VCaP (cell line): ENCODE results near the gene NAALADL2.
A peak's percentile ranks its signal among the peaks of the same experiment; 100 is the strongest.

Source experiments
- H3K27ac ChIP-seq: fragments of 450-650 bp; 2 replicates; pipeline ENCODE4 v1.5.1; 2017
- TF ChIP-seq, protein P1 (sequence below): fragments of 450-650 bp; conservative IDR thresholded peaks from 2 replicates; pipeline ENCODE4 v1.5.1; 2017; ENCODE audit warnings: mild to moderate bottlenecking, moderate library complexity

Gene NAALADL2

GRCh38 chr3:174826069-174826468 is 33.1 kb upstream of the NAALADL2 start:
- H3K27ac ChIP-seq: no peak overlapping the region
- TF ChIP-seq, protein P1, sequence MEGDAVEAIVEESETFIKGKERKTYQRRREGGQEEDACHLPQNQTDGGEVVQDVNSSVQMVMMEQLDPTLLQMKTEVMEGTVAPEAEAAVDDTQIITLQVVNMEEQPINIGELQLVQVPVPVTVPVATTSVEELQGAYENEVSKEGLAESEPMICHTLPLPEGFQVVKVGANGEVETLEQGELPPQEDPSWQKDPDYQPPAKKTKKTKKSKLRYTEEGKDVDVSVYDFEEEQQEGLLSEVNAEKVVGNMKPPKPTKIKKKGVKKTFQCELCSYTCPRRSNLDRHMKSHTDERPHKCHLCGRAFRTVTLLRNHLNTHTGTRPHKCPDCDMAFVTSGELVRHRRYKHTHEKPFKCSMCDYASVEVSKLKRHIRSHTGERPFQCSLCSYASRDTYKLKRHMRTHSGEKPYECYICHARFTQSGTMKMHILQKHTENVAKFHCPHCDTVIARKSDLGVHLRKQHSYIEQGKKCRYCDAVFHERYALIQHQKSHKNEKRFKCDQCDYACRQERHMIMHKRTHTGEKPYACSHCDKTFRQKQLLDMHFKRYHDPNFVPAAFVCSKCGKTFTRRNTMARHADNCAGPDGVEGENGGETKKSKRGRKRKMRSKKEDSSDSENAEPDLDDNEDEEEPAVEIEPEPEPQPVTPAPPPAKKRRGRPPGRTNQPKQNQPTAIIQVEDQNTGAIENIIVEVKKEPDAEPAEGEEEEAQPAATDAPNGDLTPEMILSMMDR: no peak

DNA sequence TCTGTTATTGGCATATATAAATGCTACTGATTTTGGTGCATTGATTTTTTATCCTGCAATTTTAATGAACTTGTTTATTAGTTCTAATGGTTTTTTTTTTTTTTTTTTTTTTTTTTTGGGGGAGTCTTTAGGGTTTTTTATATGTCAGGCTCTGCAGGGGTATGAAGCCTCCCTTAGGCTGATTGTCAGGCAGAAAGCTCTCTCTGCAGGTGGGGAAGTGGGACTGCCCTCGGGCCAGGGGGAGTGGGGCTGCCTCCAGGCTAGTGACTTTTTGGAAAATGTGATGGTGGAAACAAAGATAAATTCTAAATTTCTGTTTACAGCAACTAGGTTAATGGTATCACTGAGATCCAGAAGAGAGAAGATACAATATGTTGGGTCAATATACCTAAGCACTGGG is 14.4 kb upstream of the NAALADL2 start:
- TF ChIP-seq, protein P1: no peak
- H3K27ac ChIP-seq: no peak overlapping the region

DNA sequence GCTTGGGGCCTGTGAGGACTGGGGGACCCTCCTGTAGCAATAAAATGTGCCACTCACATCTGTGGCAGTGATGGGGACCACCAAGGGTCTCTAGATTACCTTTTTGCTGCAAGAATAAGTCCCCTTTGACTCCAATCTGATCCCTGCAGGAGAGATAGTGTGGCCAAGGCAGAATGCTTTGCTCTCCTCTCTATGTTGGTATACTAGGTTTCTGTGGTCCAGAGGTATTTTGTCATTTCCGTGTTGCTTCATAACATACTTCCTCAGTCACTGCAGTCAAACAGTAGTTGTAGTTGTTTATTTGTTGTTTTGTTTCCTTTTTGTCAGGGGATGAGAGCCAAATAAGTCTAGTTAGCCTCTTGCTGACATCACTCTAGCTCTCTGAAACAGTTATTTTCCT is 13.1 kb upstream of the NAALADL2 start:
- no peak overlapping the region for H3K27ac ChIP-seq
- TF ChIP-seq, protein P1: no peak

DNA sequence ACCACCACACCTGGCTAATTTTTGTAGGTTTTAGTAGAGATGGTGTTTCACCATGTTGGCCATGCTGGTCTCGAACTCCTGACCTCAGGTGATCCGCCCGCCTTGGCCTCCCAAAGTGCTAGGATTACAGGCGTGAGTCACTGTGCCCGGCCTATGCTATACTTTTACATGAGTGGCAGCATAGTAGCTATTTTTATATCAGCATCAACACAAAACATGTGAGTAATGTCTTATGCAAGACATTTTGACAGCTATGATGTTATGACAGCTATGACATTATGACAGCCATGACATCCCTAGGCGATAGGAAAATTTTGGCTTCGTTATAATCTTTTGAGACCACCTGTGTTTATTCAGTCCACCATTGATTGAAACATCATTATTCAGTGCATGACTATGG is 4.1 kb upstream of the NAALADL2 start:
- H3K27ac ChIP-seq: no peak overlapping the region
- TF ChIP-seq, protein P1: no peak

DNA sequence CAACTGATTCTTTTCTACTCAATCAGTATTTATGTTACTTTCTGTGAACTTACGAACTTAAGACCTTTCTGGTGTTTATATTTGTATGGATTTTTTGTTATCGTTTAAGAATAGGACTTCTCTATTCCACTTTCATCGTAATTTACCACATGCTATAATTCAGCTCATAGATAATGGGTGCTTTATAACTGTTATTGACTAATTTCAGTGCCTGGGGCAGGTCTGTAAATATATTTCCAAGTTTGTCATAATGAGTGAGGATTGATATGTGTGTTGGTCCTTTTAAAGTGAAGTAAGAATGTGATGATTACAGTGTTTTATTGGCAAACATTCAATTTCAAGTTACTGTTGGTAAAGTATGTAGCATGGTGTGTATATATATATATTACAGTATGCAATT is 1.8 kb upstream of the NAALADL2 start:
- TF ChIP-seq, protein P1: no peak
- H3K27ac ChIP-seq: peak overlapping the region; percentile 98; the same call in 1 of the 2 replicates

DNA sequence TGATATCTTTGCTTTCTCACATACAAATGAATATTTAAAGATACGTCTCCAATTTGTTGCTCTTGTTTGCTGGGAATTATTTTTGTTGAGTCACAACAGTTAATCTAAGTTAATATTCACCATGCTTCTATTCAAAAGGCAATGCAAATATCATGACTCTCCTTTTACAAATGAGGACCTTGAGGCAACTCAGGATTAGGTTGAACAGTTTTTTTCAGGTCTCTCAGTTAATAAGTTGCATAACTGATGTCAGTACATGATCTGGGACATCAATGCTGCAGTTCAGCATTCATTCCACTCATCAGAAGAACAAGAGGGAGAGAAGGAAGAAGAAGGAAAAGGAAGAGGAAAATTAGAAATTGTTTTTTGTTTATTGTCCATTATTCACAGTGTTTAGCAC is 781 bp upstream of the NAALADL2 start:
- peak overlapping the region; percentile 98 for H3K27ac ChIP-seq

GRCh38 chr3:174859756-174860155 is 622 bp downstream of the NAALADL2 start:
- H3K27ac ChIP-seq: peak overlapping the region; percentile 98

More for the DNA sequence above, 781 bp upstream of the NAALADL2 start:
- TF ChIP-seq, protein P1: no peak

More at GRCh38 chr3:174859756-174860155, 622 bp downstream of the NAALADL2 start:
- TF ChIP-seq, protein P1: no peak
